HCT116 (cell line): ENCODE results near the gene SPATS2L. TPM values are rescaled to one million over a fixed set of nuclear protein-coding genes. Genes with fewer than 3 reads are reported as not detected.

Experiments used
- ATAC-seq: fragments of 200-7000 bp; cut with Tn5 transposase; 2 replicates; pipeline ENCODE4 v1.9.1; 2020; ENCODE audit warnings: mild to moderate bottlenecking, moderate library complexity
- BruUV-seq: library from RNA; stranded (reverse); fragments of 400-500 nt; replicated peaks from 2 replicates; lab custom pipeline; 2021; lab: Mats Ljungman, UMichigan
- CTCF ChIA-PET: fragments of 300-600 bp; sonication (Branson Sonifier 250); formaldehyde crosslinking; loops from one replicate; lab custom pipeline; 2021; ENCODE audit warnings: antibody characterized with exemption; lab: Charles Lee
- POLR2A ChIA-PET: fragments of 300-600, 350-600 bp; sonication (Branson Sonifier 250); formaldehyde crosslinking; loops from one replicate; lab custom pipeline; 2021; ENCODE audit warnings: antibody characterized with exemption; lab: Charles Lee
- RAD21 ChIA-PET, 2 experiments: fragments of 300-600 bp; sonication (Branson Sonifier 250); formaldehyde crosslinking; loops; one replicate each; lab custom pipeline; 2023; ENCODE audit warnings: low total read pairs in 2 of 2; ENCODE audit not compliant: uncharacterized antibody in 2 of 2, unreplicated experiment in 2 of 2, low non-redundant PET in 1 of 2; lab: Charles Lee
- DNase-seq: peaks from one replicate; pipeline ENCODE4 v3.0.0-alpha.2; 2010; ENCODE audit warnings: low read depth, low spot score
- H2AFZ ChIP-seq: fragments of 200-600 bp; shearing (Covaris generic), sonication (generic); 2 replicates; pipeline ENCODE4 v1.6.1; 2017; ENCODE audit warnings: low read depth, mixed run types, mixed read lengths, antibody characterized with exemption, low read length; ENCODE audit not compliant: poor library complexity, severe bottlenecking
- H3K27ac ChIP-seq: 2 replicates; pipeline ENCODE4 v1.5.1; 2012; ENCODE audit warnings: low read depth, low read length
- H3K27me3 ChIP-seq: fragments of 200-600 bp; sonication (generic); 2 replicates; pipeline ENCODE4 v1.6.1; 2016; ENCODE audit warnings: mixed run types, low read length, mixed read lengths; ENCODE audit not compliant: insufficient read depth
- H3K36me3 ChIP-seq, 2 experiments: fragments of 200-500 bp in 1 of 2; fragments of 200-600 bp in 1 of 2; sonication (Bioruptor generic) in 1 of 2; sonication (generic) in 1 of 2; 2 replicates each; pipeline versions ENCODE4 v1.5.1 to v1.6.1; 2014 to 2016; ENCODE audit warnings: low read length in 2 of 2, inconsistent platforms in 1 of 2, mixed read lengths in 1 of 2, mixed run types in 1 of 2; ENCODE audit not compliant: insufficient read depth in 2 of 2, control insufficient read depth in 1 of 2
- H3K4me1 ChIP-seq, 2 experiments: fragments of 200-600 bp in 1 of 2; sonication (generic) in 1 of 2; 2 replicates each; pipeline versions ENCODE4 v1.5.1 to v1.6.1; 2012 to 2017; ENCODE audit warnings: low read length in 2 of 2, inconsistent platforms in 1 of 2, mild to moderate bottlenecking in 1 of 2, mixed read lengths in 1 of 2, mixed run types in 1 of 2, moderate library complexity in 1 of 2; ENCODE audit not compliant: insufficient read depth in 2 of 2, control insufficient read depth in 1 of 2
- H3K4me2 ChIP-seq: fragments of 200-600 bp; sonication (generic); 2 replicates; pipeline ENCODE4 v1.6.1; 2017; ENCODE audit warnings: mixed run types, low read length, mixed read lengths
- H3K4me3 ChIP-seq, 2 experiments: fragments of 200-600 bp in 1 of 2; sonication (generic) in 1 of 2; replicated peaks in 1 of 2; 2 replicates each; pipeline ENCODE4 v1.5.1; 2011 to 2016; ENCODE audit warnings: low read length in 2 of 2, control low read depth in 1 of 2, low read depth in 1 of 2, mild to moderate bottlenecking in 1 of 2, mixed read lengths in 1 of 2, mixed run types in 1 of 2
- H3K79me2 ChIP-seq: fragments of 200-600 bp; sonication (generic); 2 replicates; pipeline ENCODE4 v1.6.1; 2017; ENCODE audit warnings: mild to moderate bottlenecking, mixed run types, low read length, moderate library complexity, mixed read lengths; ENCODE audit not compliant: insufficient read depth
- H3K9ac ChIP-seq: fragments of 200-600 bp; sonication (generic); 2 replicates; pipeline ENCODE4 v1.6.1; 2016; ENCODE audit warnings: low read length, mixed read lengths
- H3K9me2 ChIP-seq: fragments of 200-600 bp; sonication (generic), shearing (Covaris generic); 2 replicates; pipeline ENCODE4 v1.6.1; 2017; ENCODE audit warnings: mixed run types, mild to moderate bottlenecking, moderate library complexity; ENCODE audit not compliant: insufficient read depth
- H3K9me3 ChIP-seq, 2 experiments: fragments of 200-500 bp in 1 of 2; fragments of 200-600 bp in 1 of 2; sonication (Bioruptor generic) in 1 of 2; sonication (generic) in 1 of 2; 2 replicates each; pipeline ENCODE4 v1.6.1; 2014 to 2017; ENCODE audit warnings: low read length in 2 of 2, mixed read lengths in 2 of 2, inconsistent platforms in 1 of 2, low read depth in 1 of 2, mild to moderate bottlenecking in 1 of 2, mixed run types in 1 of 2, moderate library complexity in 1 of 2; ENCODE audit not compliant: control insufficient read depth in 1 of 2, insufficient read depth in 1 of 2
- H4K20me1 ChIP-seq: fragments of 200-600 bp; sonication (generic), shearing (Covaris generic); 2 replicates; pipeline ENCODE4 v1.6.1; 2017; ENCODE audit warnings: mixed run types, mild to moderate bottlenecking, moderate library complexity; ENCODE audit not compliant: insufficient read depth
- ATF3 ChIP-seq: IDR thresholded peaks from 2 replicates; pipeline ENCODE4 v1.6.1; 2012
- CBX3 ChIP-seq: IDR thresholded peaks from 2 replicates; pipeline ENCODE4 v1.6.1; 2012; ENCODE audit warnings: low read depth
- CEBPB ChIP-seq: IDR thresholded peaks from 2 replicates; pipeline ENCODE4 v1.6.1; 2012; ENCODE audit warnings: low read depth
- EGR1 ChIP-seq: IDR thresholded peaks from 2 replicates; pipeline ENCODE4 v1.6.1; 2012; ENCODE audit warnings: low read depth
- ELF1 ChIP-seq: IDR thresholded peaks from 2 replicates; pipeline ENCODE4 v1.6.1; 2012; ENCODE audit warnings: low read depth, borderline replicate concordance
- EZH2 ChIP-seq: fragments of 200-600 bp; sonication (generic); IDR thresholded peaks from 2 replicates; pipeline ENCODE4 v1.6.1; 2017; ENCODE audit warnings: antibody characterized with exemption, mixed run types
- JUND ChIP-seq: IDR thresholded peaks from 2 replicates; pipeline ENCODE4 v1.6.1; 2012
- POLR2A ChIP-seq: IDR thresholded peaks from 2 replicates; pipeline ENCODE4 v1.7.0; 2011; ENCODE audit warnings: borderline replicate concordance; ENCODE audit not compliant: insufficient read depth, insufficient read length; ENCODE audit errors: extremely low read depth
- POLR2AphosphoS5 ChIP-seq: IDR thresholded peaks from 2 replicates; pipeline ENCODE4 v1.6.1; 2011; ENCODE audit warnings: mild to moderate bottlenecking, low read depth, low read length, moderate library complexity
- SIN3A ChIP-seq: IDR thresholded peaks from 2 replicates; pipeline ENCODE4 v1.6.1; 2012; ENCODE audit warnings: low read depth
- SP1 ChIP-seq: IDR thresholded peaks from 2 replicates; pipeline ENCODE4 v1.6.1; 2012; ENCODE audit warnings: low read depth
- SRF ChIP-seq: IDR thresholded peaks from 2 replicates; pipeline ENCODE4 v1.6.1; 2012; ENCODE audit warnings: low read depth
- TCF7L2 ChIP-seq: IDR thresholded peaks from 2 replicates; pipeline ENCODE4 v1.7.0; 2011; ENCODE audit warnings: borderline replicate concordance, inconsistent platforms; ENCODE audit not compliant: insufficient read depth, insufficient read length; ENCODE audit errors: extremely low read depth
- YY1 ChIP-seq: IDR thresholded peaks from 2 replicates; pipeline ENCODE4 v1.6.1; 2011; ENCODE audit warnings: low read length, low read depth, moderate library complexity, mild to moderate bottlenecking; ENCODE audit not compliant: insufficient replicate concordance; ENCODE audit errors: extremely low read depth
- ZNF274 ChIP-seq: fragments of 200-500 bp; sonication (Bioruptor generic); IDR thresholded peaks from 2 replicates; pipeline ENCODE4 v1.6.1; 2014; ENCODE audit warnings: mild to moderate bottlenecking, low read depth, low read length, inconsistent platforms
- intact Hi-C: fragments of 100-400 bp; cut with micrococcal nuclease; formaldehyde crosslinking; loops from 2 replicates; pipeline ENCODE4 v1.10.0; 2022
- total RNA-seq: library from RNA; stranded (reverse); gene quantifications from one replicate; pipeline ENCODE4 v1.2.1, GENCODE V29; 2021; ENCODE audit not compliant: unreplicated experiment
- TF ChIP-seq, protein P1 (sequence below): IDR thresholded peaks from 2 replicates; pipeline ENCODE4 v1.6.1; 2012
- TF ChIP-seq, protein P2 (sequence below): IDR thresholded peaks from 2 replicates; pipeline ENCODE4 v1.6.1; 2012; ENCODE audit warnings: low read depth
- TF ChIP-seq, protein P3 (sequence below): IDR thresholded peaks from 2 replicates; pipeline ENCODE4 v1.6.1; 2011; ENCODE audit warnings: mild to moderate bottlenecking, low read length, moderate library complexity; ENCODE audit not compliant: insufficient replicate concordance; ENCODE audit errors: extremely low read depth

Gene SPATS2L
- total RNA-seq, 1 experiment from 2014 or later: 87.1 TPM

- TF ChIP-seq EGR1 (no peak), SRF (no peak), POLR2A (no peak), ATF3 (no peak), CEBPB (no peak), SIN3A (no peak), ZNF274 (no peak), POLR2AphosphoS5 (no peak)
- TF ChIP-seq, protein P1, sequence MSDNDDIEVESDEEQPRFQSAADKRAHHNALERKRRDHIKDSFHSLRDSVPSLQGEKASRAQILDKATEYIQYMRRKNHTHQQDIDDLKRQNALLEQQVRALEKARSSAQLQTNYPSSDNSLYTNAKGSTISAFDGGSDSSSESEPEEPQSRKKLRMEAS: no peak
- TF ChIP-seq, protein P2, sequence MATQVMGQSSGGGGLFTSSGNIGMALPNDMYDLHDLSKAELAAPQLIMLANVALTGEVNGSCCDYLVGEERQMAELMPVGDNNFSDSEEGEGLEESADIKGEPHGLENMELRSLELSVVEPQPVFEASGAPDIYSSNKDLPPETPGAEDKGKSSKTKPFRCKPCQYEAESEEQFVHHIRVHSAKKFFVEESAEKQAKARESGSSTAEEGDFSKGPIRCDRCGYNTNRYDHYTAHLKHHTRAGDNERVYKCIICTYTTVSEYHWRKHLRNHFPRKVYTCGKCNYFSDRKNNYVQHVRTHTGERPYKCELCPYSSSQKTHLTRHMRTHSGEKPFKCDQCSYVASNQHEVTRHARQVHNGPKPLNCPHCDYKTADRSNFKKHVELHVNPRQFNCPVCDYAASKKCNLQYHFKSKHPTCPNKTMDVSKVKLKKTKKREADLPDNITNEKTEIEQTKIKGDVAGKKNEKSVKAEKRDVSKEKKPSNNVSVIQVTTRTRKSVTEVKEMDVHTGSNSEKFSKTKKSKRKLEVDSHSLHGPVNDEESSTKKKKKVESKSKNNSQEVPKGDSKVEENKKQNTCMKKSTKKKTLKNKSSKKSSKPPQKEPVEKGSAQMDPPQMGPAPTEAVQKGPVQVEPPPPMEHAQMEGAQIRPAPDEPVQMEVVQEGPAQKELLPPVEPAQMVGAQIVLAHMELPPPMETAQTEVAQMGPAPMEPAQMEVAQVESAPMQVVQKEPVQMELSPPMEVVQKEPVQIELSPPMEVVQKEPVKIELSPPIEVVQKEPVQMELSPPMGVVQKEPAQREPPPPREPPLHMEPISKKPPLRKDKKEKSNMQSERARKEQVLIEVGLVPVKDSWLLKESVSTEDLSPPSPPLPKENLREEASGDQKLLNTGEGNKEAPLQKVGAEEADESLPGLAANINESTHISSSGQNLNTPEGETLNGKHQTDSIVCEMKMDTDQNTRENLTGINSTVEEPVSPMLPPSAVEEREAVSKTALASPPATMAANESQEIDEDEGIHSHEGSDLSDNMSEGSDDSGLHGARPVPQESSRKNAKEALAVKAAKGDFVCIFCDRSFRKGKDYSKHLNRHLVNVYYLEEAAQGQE: no peak
Measured at GRCh38 chr2:200486529-200486928, 180.0 kb downstream of the SPATS2L start (continued).

DNA sequence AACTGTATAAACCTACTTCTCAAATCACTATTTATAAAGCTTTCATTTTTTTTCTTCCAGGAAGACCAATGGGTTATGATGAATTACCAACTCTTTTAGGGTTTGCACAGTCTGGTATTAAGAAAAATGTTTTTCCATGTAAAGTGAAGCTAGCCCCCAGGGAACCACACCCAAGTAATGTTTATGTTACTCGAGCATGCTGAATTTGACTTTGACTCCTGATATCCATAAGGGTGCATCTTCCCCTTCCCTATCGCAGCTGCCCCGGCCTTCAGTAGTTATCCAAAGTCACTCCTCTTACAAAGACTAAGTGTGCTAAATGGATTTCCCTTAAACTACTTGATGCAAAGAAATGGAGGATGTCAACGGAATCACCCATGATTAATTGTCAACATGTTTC is 181.7 kb downstream of the SPATS2L start:
- ChIA-PET RAD21 (no interaction called here), POLR2A (no interaction called here), CTCF (interaction anchor here (1.2 kb wide), 1 partner anchor 215 kb away, joined by 3 read pairs; no protein-coding TSS in a partner anchor)
- H3K36me3 ChIP-seq: peaks cover 0 to 8% of the 10 kb centered on the region in 2 experiments; a peak in 2 of 4 replicates
- H4K20me1 ChIP-seq: no peaks in the 10 kb centered on the region
- H3K27ac ChIP-seq: no peak overlapping the region
- H3K4me2 ChIP-seq: no peak overlapping the region
- H2AFZ ChIP-seq: no peak overlapping the region
- peaks cover 0 to 6% of the 10 kb centered on the region in 2 experiments; a peak in 1 of 4 replicates for H3K4me1 ChIP-seq
- H3K9ac ChIP-seq: no peak overlapping the region
- DNase-seq (no peak), ATAC-seq (no peak)
- H3K79me2 ChIP-seq: no peaks in the 10 kb centered on the region
- H3K9me2 ChIP-seq: no peaks in the 10 kb centered on the region
- no peaks in the 10 kb centered on the region for H3K9me3 ChIP-seq
- intact Hi-C loops: no loop called here
- H3K4me3 ChIP-seq: no peak overlapping the region
- BruUV-seq: no TSS peak
- no peaks in the 10 kb centered on the region for H3K27me3 ChIP-seq
- TF ChIP-seq CEBPB: no peak
- TF ChIP-seq SRF: no peak
- TF ChIP-seq YY1: no peak
- no peak for TF ChIP-seq ELF1
- TF ChIP-seq, protein P1: no peak
- no peak for TF ChIP-seq EZH2
- TF ChIP-seq JUND: no peak
- TF ChIP-seq ZNF274: no peak
- TF ChIP-seq, protein P3, sequence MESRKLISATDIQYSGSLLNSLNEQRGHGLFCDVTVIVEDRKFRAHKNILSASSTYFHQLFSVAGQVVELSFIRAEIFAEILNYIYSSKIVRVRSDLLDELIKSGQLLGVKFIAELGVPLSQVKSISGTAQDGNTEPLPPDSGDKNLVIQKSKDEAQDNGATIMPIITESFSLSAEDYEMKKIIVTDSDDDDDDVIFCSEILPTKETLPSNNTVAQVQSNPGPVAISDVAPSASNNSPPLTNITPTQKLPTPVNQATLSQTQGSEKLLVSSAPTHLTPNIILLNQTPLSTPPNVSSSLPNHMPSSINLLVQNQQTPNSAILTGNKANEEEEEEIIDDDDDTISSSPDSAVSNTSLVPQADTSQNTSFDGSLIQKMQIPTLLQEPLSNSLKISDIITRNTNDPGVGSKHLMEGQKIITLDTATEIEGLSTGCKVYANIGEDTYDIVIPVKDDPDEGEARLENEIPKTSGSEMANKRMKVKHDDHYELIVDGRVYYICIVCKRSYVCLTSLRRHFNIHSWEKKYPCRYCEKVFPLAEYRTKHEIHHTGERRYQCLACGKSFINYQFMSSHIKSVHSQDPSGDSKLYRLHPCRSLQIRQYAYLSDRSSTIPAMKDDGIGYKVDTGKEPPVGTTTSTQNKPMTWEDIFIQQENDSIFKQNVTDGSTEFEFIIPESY: no peak
- TF ChIP-seq EGR1: no peak
- no peak for TF ChIP-seq TCF7L2
- no peak for TF ChIP-seq ATF3
- no peak for TF ChIP-seq SP1
- no peak for TF ChIP-seq CBX3
- no peak for TF ChIP-seq POLR2A
- no peak for TF ChIP-seq POLR2AphosphoS5
